SU-DHL-6 (cell line): ENCODE results near the gene SPACDR.
"Not testable (repeated sequence)": the region's sequence is repeated elsewhere in the genome, so short reads cannot be mapped to it uniquely, and the experiment has no call there.

ENCODE experiments used
- H2AFZ ChIP-seq: fragments of 200-600 bp; sonication (generic); 2 replicates; pipeline ENCODE4 v1.6.1; 2014; ENCODE audit warnings: low read depth, mild to moderate bottlenecking, moderate library complexity, mixed read lengths, antibody characterized with exemption, low read length; ENCODE audit not compliant: severe bottlenecking
- H3F3A ChIP-seq: fragments of 200-600 bp; shearing (Covaris generic); 2 replicates; pipeline ENCODE4 v1.6.0; 2016; ENCODE audit warnings: antibody characterized with exemption, mild to moderate bottlenecking; ENCODE audit not compliant: insufficient read depth
- H3K27ac ChIP-seq: fragments of 200-600 bp; sonication (generic); 2 replicates; pipeline ENCODE4 v1.5.1; 2016; ENCODE audit warnings: low read depth, mild to moderate bottlenecking, low read length, moderate library complexity, mixed read lengths
- H3K27me3 ChIP-seq: fragments of 200-600 bp; sonication (generic), shearing (Covaris generic); 2 replicates; pipeline ENCODE4 v1.6.0; 2014; ENCODE audit warnings: mild to moderate bottlenecking, low read length
- H3K36me3 ChIP-seq: fragments of 200-600 bp; sonication (generic); 2 replicates; pipeline ENCODE4 v1.6.1; 2014; ENCODE audit warnings: mild to moderate bottlenecking, low read length, mixed read lengths
- H3K4me2 ChIP-seq: fragments of 300-600, 200-600 bp; shearing (Covaris generic), sonication (generic); 2 replicates; pipeline ENCODE4 v1.6.0; 2014; ENCODE audit warnings: low read length, low read depth, mild to moderate bottlenecking; ENCODE audit not compliant: poor library complexity, severe bottlenecking
- H3K4me3 ChIP-seq: fragments of 200-600 bp; sonication (generic); 2 replicates; pipeline ENCODE4 v1.5.1; 2014; ENCODE audit warnings: antibody characterized with exemption, low read length, mild to moderate bottlenecking, mixed read lengths; ENCODE audit not compliant: insufficient read depth, poor library complexity, severe bottlenecking
- H3K79me2 ChIP-seq: fragments of 200-600 bp; sonication (generic); 2 replicates; pipeline ENCODE4 v1.6.1; 2014; ENCODE audit warnings: mild to moderate bottlenecking, low read length, moderate library complexity; ENCODE audit not compliant: insufficient read depth
- H3K9ac ChIP-seq: fragments of 200-600 bp; sonication (generic); 2 replicates; pipeline ENCODE4 v1.7.0; 2014; ENCODE audit warnings: mild to moderate bottlenecking, low read length
- H3K9me2 ChIP-seq: fragments of 200-600 bp; sonication (generic); replicated peaks from 2 replicates; pipeline ENCODE4 v1.6.1; 2014; ENCODE audit warnings: low read length; ENCODE audit not compliant: insufficient read depth
- H3K9me3 ChIP-seq: fragments of 200-600 bp; sonication (generic); 2 replicates; pipeline ENCODE4 v1.6.1; 2014; ENCODE audit warnings: low read length, mixed read lengths; ENCODE audit not compliant: insufficient read depth
- H4K20me1 ChIP-seq: fragments of 200-600 bp; sonication (generic); 2 replicates; pipeline ENCODE4 v1.6.1; 2014; ENCODE audit warnings: low read depth, mild to moderate bottlenecking, antibody characterized with exemption, low read length, moderate library complexity, mixed read lengths
- CTCF ChIP-seq: fragments of 200-600 bp; sonication (generic); IDR thresholded peaks from one replicate; pipeline ENCODE4 v1.5.1; 2017; ENCODE audit warnings: antibody characterized with exemption, mild to moderate bottlenecking, low read length, moderate library complexity; ENCODE audit not compliant: insufficient read depth, poor library complexity, severe bottlenecking
- EZH2phosphoT487 ChIP-seq: fragments of 200-600 bp; sonication (generic), shearing (Covaris generic); conservative IDR thresholded peaks from 2 replicates; pipeline ENCODE4 v1.6.1; 2018; ENCODE audit warnings: mild to moderate bottlenecking, antibody characterized with exemption, low read length, moderate library complexity, mixed read lengths

The SPACDR gene

DNA sequence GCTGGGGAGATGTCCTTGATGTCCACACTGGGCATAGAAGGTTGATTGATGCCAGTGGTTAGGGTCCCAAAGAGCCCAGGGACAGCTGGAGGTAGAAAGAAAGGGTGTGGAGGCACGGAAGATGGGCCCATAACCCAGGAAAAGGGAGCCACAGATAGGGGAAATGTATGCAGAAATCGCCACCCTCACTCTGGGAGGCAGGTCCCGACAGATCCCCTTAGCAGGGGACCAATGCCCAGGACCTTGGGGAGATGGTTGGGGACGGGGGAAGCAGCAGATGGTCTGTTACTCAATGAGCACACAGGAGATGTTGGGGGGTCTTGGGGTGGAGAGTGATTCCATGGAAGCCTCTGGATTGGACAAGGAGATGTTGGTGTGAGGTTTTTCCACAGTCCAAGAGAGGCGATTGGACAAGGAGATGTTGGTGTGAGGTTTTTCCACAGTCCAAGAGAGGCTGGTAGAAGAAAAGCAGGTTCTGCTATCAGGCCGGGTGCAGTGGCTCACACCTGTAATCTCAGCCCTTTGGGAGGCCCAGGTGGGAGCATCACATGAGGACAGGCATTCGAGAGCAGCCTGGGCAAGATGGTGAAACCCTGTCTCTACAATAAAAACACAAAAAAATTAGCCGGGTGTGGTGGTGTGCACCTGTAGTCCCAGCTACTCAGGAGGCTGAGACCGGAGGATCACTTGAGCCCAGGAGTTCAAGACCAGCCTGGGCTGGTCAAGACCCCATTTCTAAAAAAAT lies 20.8 kb downstream of the SPACDR start:
- Histone ChIP-seq H4K20me1 (no peaks in the 10 kb centered on the region), H3K27ac (no peak overlapping the region), H3K4me3 (no peak overlapping the region), H3K4me2 (no peak overlapping the region), H2AFZ (no peak overlapping the region), H3K36me3 (no peaks in the 10 kb centered on the region), H3K9me3 (no peaks in the 10 kb centered on the region), H3K9me2 (no peaks in the 10 kb centered on the region), H3F3A (0 out of 2 replicates have a peak, but pooled peaks cover 2% of the 10 kb centered on the region), H3K9ac (no peak overlapping the region), H3K79me2 (no peaks in the 10 kb centered on the region), H3K27me3 (no peaks in the 10 kb centered on the region)
- TF ChIP-seq EZH2phosphoT487 (no peak), CTCF (no peak)

GRCh38 chr7:100441641-100442535 lies 22.2 kb downstream of the SPACDR start:
- Histone ChIP-seq H3F3A (peaks cover 14% of the 10 kb centered on the region), H3K4me2 (no peak overlapping the region), H4K20me1 (no peaks in the 10 kb centered on the region), H2AFZ (no peak overlapping the region), H3K79me2 (no peaks in the 10 kb centered on the region), H3K36me3 (no peaks in the 10 kb centered on the region), H3K9ac (no peak overlapping the region), H3K9me2 (no peaks in the 10 kb centered on the region), H3K4me3 (no peak overlapping the region), H3K9me3 (no peaks in the 10 kb centered on the region), H3K27ac (no peak overlapping the region), H3K27me3 (no peaks in the 10 kb centered on the region)
- no peak for TF ChIP-seq CTCF
- no peak for TF ChIP-seq EZH2phosphoT487

DNA sequence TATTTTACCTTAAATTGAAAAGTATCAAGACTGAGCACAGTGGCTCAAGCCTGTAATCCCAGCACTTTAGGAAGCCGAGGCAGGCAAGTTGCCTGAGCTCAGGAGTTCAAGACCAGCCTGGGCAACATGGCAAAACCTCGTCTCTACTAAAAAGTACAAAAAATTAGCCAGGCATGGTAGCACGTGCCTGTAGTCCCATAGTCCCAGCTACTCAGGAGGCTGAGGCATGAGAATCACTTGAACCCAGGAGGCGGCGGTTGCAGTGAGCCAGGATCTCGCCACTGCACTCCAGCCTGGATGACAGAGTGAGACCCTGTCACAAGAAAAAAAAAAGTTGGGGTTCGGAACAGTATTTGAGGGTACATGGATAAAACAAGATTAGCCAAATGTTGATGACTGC lies 24.8 kb downstream of the SPACDR start:
- not testable (repeated sequence) for H2AFZ ChIP-seq, H3K27ac ChIP-seq, H3K4me2 ChIP-seq, H3K9me3 ChIP-seq, H3K9me2 ChIP-seq, H3K27me3 ChIP-seq, H3K4me3 ChIP-seq, H3K36me3 ChIP-seq, H4K20me1 ChIP-seq, H3K9ac ChIP-seq
- H3F3A ChIP-seq = peaks cover 29% of the 10 kb centered on the region
- H3K79me2 ChIP-seq = peaks cover 14% of the 10 kb centered on the region; the same call in 1 of the 2 replicates

DNA sequence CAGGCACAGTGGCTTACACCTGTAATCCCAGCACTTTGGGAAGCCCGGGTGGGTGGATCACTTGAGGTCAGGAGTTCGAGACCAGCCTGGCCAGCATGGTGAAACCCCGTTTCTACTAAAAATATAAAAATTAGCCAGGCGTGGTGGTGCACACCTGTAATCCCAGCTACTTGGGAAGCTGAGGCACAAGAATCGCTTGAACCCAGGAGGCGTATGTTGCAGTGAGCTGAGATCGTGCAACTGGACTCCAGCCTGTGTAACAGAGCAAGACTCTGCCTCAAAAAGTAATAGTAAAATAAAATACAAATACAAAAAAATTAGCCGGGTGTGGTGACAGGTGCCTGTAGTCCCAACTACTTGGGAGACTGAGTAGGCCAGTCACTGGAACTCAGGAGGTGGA lies 25.3 kb downstream of the SPACDR start:
- not testable (repeated sequence) for H2AFZ ChIP-seq, H3K36me3 ChIP-seq, H4K20me1 ChIP-seq, H3K9ac ChIP-seq, H3K4me3 ChIP-seq, H3K27me3 ChIP-seq, H3K9me3 ChIP-seq, H3K27ac ChIP-seq, H3K9me2 ChIP-seq, H3K4me2 ChIP-seq
- peaks cover 34% of the 10 kb centered on the region for H3F3A ChIP-seq
- H3K79me2 ChIP-seq = peaks cover 14% of the 10 kb centered on the region; the same call in 1 of the 2 replicates
